Muscle of arm (tissue), 12 donors: ENCODE data around the gene NDUFB10. TPM values are rescaled to one million over a fixed set of nuclear protein-coding genes. Genes with fewer than 3 reads are reported as not detected.

Experiments
- DNase-seq: peaks from one replicate; pipeline ENCODE4 v3.0.0-alpha.2; 2013
- polyA plus RNA-seq, 12 donors: library from polyadenylated mRNA; unstranded; fragments of 120-200 nt; gene quantifications; one replicate each; pipeline ENCODE4 v1.2.1, GENCODE V29; 2013; ENCODE audit not compliant: insufficient read length in 12 of 12

NDUFB10 gene
- polyA plus RNA-seq, 12 donors, result 95.8 to 145 (median 117) TPM; not detected in 1

- DNase-seq, result no peak
Observed at GRCh38 chr16:1998852-1999801, 39.8 kb downstream of the NDUFB10 start.

- DNase-seq, result no peak
Observed at GRCh38 chr16:1999866-2000514, 40.7 kb downstream of the NDUFB10 start.

GRCh38 chr16:2001035-2001434, 41.7 kb downstream of the NDUFB10 start:
- no peak for DNase-seq

- DNase-seq, result no peak
Observed at GRCh38 chr16:2001456-2002355, 42.4 kb downstream of the NDUFB10 start.

GRCh38 chr16:2002406-2003230, 43.3 kb downstream of the NDUFB10 start:
- no peak for DNase-seq

GRCh38 chr16:2003231-2003826, 44.0 kb downstream of the NDUFB10 start:
- DNase-seq, result no peak

GRCh38 chr16:2003827-2004641, 44.7 kb downstream of the NDUFB10 start:
- DNase-seq, result peak; percentile 84

GRCh38 chr16:2004795-2005517, 45.6 kb downstream of the NDUFB10 start:
- no peak for DNase-seq

GRCh38 chr16:2005646-2006045, 46.3 kb downstream of the NDUFB10 start:
- no peak for DNase-seq

- DNase-seq, result no peak
Observed at GRCh38 chr16:2006317-2006716, 47.0 kb downstream of the NDUFB10 start.

GRCh38 chr16:2007081-2007836, 47.9 kb downstream of the NDUFB10 start:
- no peak for DNase-seq

GRCh38 chr16:2008009-2008526, 48.7 kb downstream of the NDUFB10 start:
- DNase-seq, result no peak

- no peak for DNase-seq
Observed at GRCh38 chr16:2008631-2009163, 49.4 kb downstream of the NDUFB10 start.

- no peak for DNase-seq
Observed at GRCh38 chr16:2009164-2009711, 49.9 kb downstream of the NDUFB10 start.

GRCh38 chr16:2009791-2010510, 50.6 kb downstream of the NDUFB10 start, which contains the start of gene ZNF598:
Gene ZNF598 (minus strand): TSS chr16:2009821.
- DNase-seq, result peak; percentile 88
